Measurements from ENCODE around the gene MORN5.
"Not testable (repeated sequence)": the region's sequence is repeated elsewhere in the genome, so short reads cannot be mapped to it uniquely, and the experiment has no call there.

Gene MORN5

GRCh38 chr9:122159026-122159924, at the start of gene MORN5, which contains the start of gene NDUFA8:
TSS of gene MORN5 (plus strand) at chr9:122159908. CDS start at chr9:122159973, 65 bp downstream.
TSS of gene NDUFA8 (minus strand) at chr9:122159779. CDS start at chr9:122159677, 102 bp downstream.
- DNase-seq (ENCODE audit: low spot score), result peak; percentile 96

- DNase-seq (ENCODE audit: low spot score), result no peak
Observed at GRCh38 chr9:122110100-122110833, 49.4 kb upstream of the MORN5 start.

GRCh38 chr9:122111413-122112085, 48.2 kb upstream of the MORN5 start:
- no peak for DNase-seq (ENCODE audit: low spot score)

- no peak for DNase-seq (ENCODE audit: low spot score)
Observed at GRCh38 chr9:122112238-122112637, 47.5 kb upstream of the MORN5 start.

- no peak for DNase-seq (ENCODE audit: low spot score)
Observed at GRCh38 chr9:122113574-122113973, 46.1 kb upstream of the MORN5 start.

- DNase-seq (ENCODE audit: low spot score), result no peak
Observed at GRCh38 chr9:122115176-122116035, 44.3 kb upstream of the MORN5 start.

- no peak for DNase-seq (ENCODE audit: low spot score)
Observed at GRCh38 chr9:122116040-122116439, 43.7 kb upstream of the MORN5 start.

GRCh38 chr9:122116448-122117173, 43.1 kb upstream of the MORN5 start:
- no peak for DNase-seq (ENCODE audit: low spot score)

- not testable (repeated sequence) for DNase-seq (ENCODE audit: low spot score)
Observed at GRCh38 chr9:122117241-122117640, 42.5 kb upstream of the MORN5 start.

- DNase-seq (ENCODE audit: low spot score), result no peak
Observed at GRCh38 chr9:122118343-122119165, 41.2 kb upstream of the MORN5 start.

- DNase-seq (ENCODE audit: low spot score), result no peak
Observed at GRCh38 chr9:122119166-122119521, 40.6 kb upstream of the MORN5 start.

- no peak for DNase-seq (ENCODE audit: low spot score)
Observed at GRCh38 chr9:122119721-122120120, 40.0 kb upstream of the MORN5 start.

GRCh38 chr9:122120316-122121071, 39.2 kb upstream of the MORN5 start:
- DNase-seq (ENCODE audit: low spot score), result no peak

GRCh38 chr9:122121391-122121790, 38.3 kb upstream of the MORN5 start:
- DNase-seq (ENCODE audit: low spot score), result no peak

- DNase-seq (ENCODE audit: low spot score), result no peak
Observed at GRCh38 chr9:122121931-122122330, 37.8 kb upstream of the MORN5 start.

GRCh38 chr9:122122468-122122867, 37.2 kb upstream of the MORN5 start:
- no peak for DNase-seq (ENCODE audit: low spot score)

GRCh38 chr9:122122903-122123632, 36.6 kb upstream of the MORN5 start:
- peak; percentile 71 for DNase-seq (ENCODE audit: low spot score)

- no peak for DNase-seq (ENCODE audit: low spot score)
Observed at GRCh38 chr9:122124048-122124447, 35.7 kb upstream of the MORN5 start.

GRCh38 chr9:122124528-122124927, 35.2 kb upstream of the MORN5 start:
- no peak for DNase-seq (ENCODE audit: low spot score)
